Ureter (tissue), 1 donor: ENCODE measurements around the gene HPS6. TPM values are rescaled to one million over a fixed set of nuclear protein-coding genes. Genes with fewer than 3 reads are reported as not detected.
"Not testable (repeated sequence)": the region's sequence is repeated elsewhere in the genome, so short reads cannot be mapped to it uniquely, and the experiment has no call there.

Source experiments
- DNase-seq: peaks from one replicate; pipeline ENCODE4 v3.0.0-alpha.2; 2020; ENCODE audit warnings: low spot score
- total RNA-seq: library from RNA; stranded (reverse); gene quantifications from one replicate; pipeline ENCODE4 v1.2.4, GENCODE V29; 2023
- donor health status: DM: yes; HTN: yes; CAD: no.

HPS6 gene
- 16.0 TPM for total RNA-seq

- DNase-seq: peak; percentile 91
Measured at GRCh38 chr10:102064868-102065560, at the start of gene HPS6. TSS of gene HPS6 (plus strand) at chr10:102065349. CDS start at chr10:102065475, 126 bp downstream.

GRCh38 chr10:102016416-102016815 lies 48.7 kb upstream of the HPS6 start:
- DNase-seq: no peak

- no peak for DNase-seq
Measured at GRCh38 chr10:102017295-102017694, 47.9 kb upstream of the HPS6 start.

GRCh38 chr10:102020938-102021337 lies 44.2 kb upstream of the HPS6 start:
- no peak for DNase-seq

- DNase-seq: no peak
Measured at GRCh38 chr10:102024799-102025198, 40.4 kb upstream of the HPS6 start.

- DNase-seq: no peak
Measured at GRCh38 chr10:102027261-102027660, 37.9 kb upstream of the HPS6 start.

GRCh38 chr10:102033787-102034186 lies 31.4 kb upstream of the HPS6 start:
- DNase-seq: no peak

GRCh38 chr10:102035807-102036206 lies 29.3 kb upstream of the HPS6 start:
- DNase-seq: not testable (repeated sequence)

GRCh38 chr10:102038410-102038809 lies 26.7 kb upstream of the HPS6 start:
- no peak for DNase-seq

- no peak for DNase-seq
Measured at GRCh38 chr10:102040305-102041050, 24.7 kb upstream of the HPS6 start.

- no peak for DNase-seq
Measured at GRCh38 chr10:102045292-102045691, 19.9 kb upstream of the HPS6 start.

GRCh38 chr10:102046095-102046494 lies 19.1 kb upstream of the HPS6 start:
- DNase-seq: no peak

- not testable (repeated sequence) for DNase-seq
Measured at GRCh38 chr10:102054881-102055646, 10.1 kb upstream of the HPS6 start.

GRCh38 chr10:102055647-102056419 lies 9.3 kb upstream of the HPS6 start, which contains the start of gene ARMH3:
TSS of gene ARMH3 (minus strand) at chr10:102056173. CDS start at chr10:102040114, 16,059 bp downstream.
- peak; percentile 93 for DNase-seq

- DNase-seq: no peak
Measured at GRCh38 chr10:102059987-102060386, 5.2 kb upstream of the HPS6 start.

GRCh38 chr10:102064503-102064867 lies 664 bp upstream of the HPS6 start:
- DNase-seq: no peak

- DNase-seq: no peak
Measured at GRCh38 chr10:102065561-102066398, 631 bp downstream of the HPS6 start.

GRCh38 chr10:102066399-102067088 lies 1.4 kb downstream of the HPS6 start:
- no peak for DNase-seq

GRCh38 chr10:102067091-102067916 lies 2.2 kb downstream of the HPS6 start:
- DNase-seq: no peak
